ENCODE results near the gene PIGU.
"Not testable (repeated sequence)": the region's sequence is repeated elsewhere in the genome, so short reads cannot be mapped to it uniquely, and the experiment has no call there.

The PIGU gene
- 14.9 to 26.7 reads per million in 2 experiments for total RNA-seq

GRCh38 chr20:34676642-34677373 is at the start of gene PIGU:
PIGU (minus strand) TSS chr20:34677092; CDS start chr20:34677085, 7 bp downstream.
- peak; percentile 93 for DNase-seq (ENCODE audit: low read depth)

GRCh38 chr20:34724172-34724571 is 47.3 kb upstream of the PIGU start:
- no peak for DNase-seq (ENCODE audit: low read depth)

GRCh38 chr20:34722560-34722959 is 45.7 kb upstream of the PIGU start:
- not testable (repeated sequence) for DNase-seq (ENCODE audit: low read depth)

GRCh38 chr20:34720266-34720665 is 43.4 kb upstream of the PIGU start:
- no peak for DNase-seq (ENCODE audit: low read depth)

- not testable (repeated sequence) for DNase-seq (ENCODE audit: low read depth)
These were observed 42.5 kb upstream of the PIGU start for GRCh38 chr20:34719242-34720017.

GRCh38 chr20:34717230-34718095 is 40.6 kb upstream of the PIGU start:
- no peak for DNase-seq (ENCODE audit: low read depth)

GRCh38 chr20:34716921-34717229 is 40.0 kb upstream of the PIGU start:
- DNase-seq (ENCODE audit: low read depth): no peak

GRCh38 chr20:34715384-34715783 is 38.5 kb upstream of the PIGU start:
- DNase-seq (ENCODE audit: low read depth): no peak

- not testable (repeated sequence) for DNase-seq (ENCODE audit: low read depth)
These were observed 37.1 kb upstream of the PIGU start for GRCh38 chr20:34713944-34714515.

- no peak for DNase-seq (ENCODE audit: low read depth)
These were observed 36.5 kb upstream of the PIGU start for GRCh38 chr20:34713194-34713943.

GRCh38 chr20:34712525-34713192 is 35.8 kb upstream of the PIGU start:
- DNase-seq (ENCODE audit: low read depth): no peak

GRCh38 chr20:34711813-34712430 is 35.0 kb upstream of the PIGU start:
- DNase-seq (ENCODE audit: low read depth): no peak

GRCh38 chr20:34710861-34711574 is 34.1 kb upstream of the PIGU start:
- DNase-seq (ENCODE audit: low read depth): no peak

- no peak for DNase-seq (ENCODE audit: low read depth)
These were observed 33.6 kb upstream of the PIGU start for GRCh38 chr20:34710568-34710839.

GRCh38 chr20:34709831-34710567 is 33.1 kb upstream of the PIGU start:
- DNase-seq (ENCODE audit: low read depth): peak; percentile 27

- DNase-seq (ENCODE audit: low read depth): peak; percentile 63
These were observed 32.3 kb upstream of the PIGU start for GRCh38 chr20:34709044-34709830.

- DNase-seq (ENCODE audit: low read depth): peak; percentile 31
These were observed 31.7 kb upstream of the PIGU start for GRCh38 chr20:34708621-34709043.
